Kidney (tissue), 14 donors: Measurements from ENCODE around the gene DYNC1I1. TPM values are rescaled to one million over a fixed set of nuclear protein-coding genes. Genes with fewer than 3 reads are reported as not detected.

Experiments
- DNase-seq, 5 donors: peaks; one replicate each; pipeline ENCODE4 v3.0.0-alpha.2; 2013 to 2020
- FAIRE-seq: peaks from 2 replicates; lab custom pipeline; 2012; peaks lifted over from hg19 to GRCh38; lab: Jason Lieb, UNC
- H3K27ac ChIP-seq, 2 donors: one replicate each; pipeline ENCODE4 v1.7.0; 2013; ENCODE audit warnings: low read depth in 2 of 2, low read length in 2 of 2, inconsistent platforms in 1 of 2
- H3K27me3 ChIP-seq: one replicate; pipeline ENCODE4 v1.7.1; 2013; ENCODE audit warnings: low read length, inconsistent platforms; ENCODE audit not compliant: control insufficient read depth, insufficient read depth
- H3K36me3 ChIP-seq, 3 donors: one replicate each; pipeline versions ENCODE4 v1.7.0 to v1.7.1; 2013; ENCODE audit warnings: low read length in 3 of 3, control low read depth in 1 of 3, inconsistent platforms in 1 of 3; ENCODE audit not compliant: insufficient read depth in 3 of 3, control insufficient read depth in 2 of 3
- H3K4me1 ChIP-seq, 3 donors: one replicate each; pipeline versions ENCODE4 v1.7.0 to v1.7.1; 2013; ENCODE audit warnings: low read length in 3 of 3, inconsistent platforms in 1 of 3, low read depth in 1 of 3; ENCODE audit not compliant: control insufficient read depth in 2 of 3, insufficient read depth in 2 of 3
- H3K4me3 ChIP-seq, 3 donors: one replicate each; pipeline versions ENCODE4 v1.7.0 to v1.8.1; 2013; ENCODE audit warnings: low read length in 3 of 3, control low read depth in 1 of 3, inconsistent platforms in 1 of 3
- H3K9ac ChIP-seq, 3 donors: one replicate each; pipeline versions ENCODE4 v1.7.0 to v1.7.1; 2013; ENCODE audit warnings: low read length in 3 of 3, control low read depth in 1 of 3, inconsistent platforms in 1 of 3
- H3K9me3 ChIP-seq, 3 donors: one replicate each; pipeline versions ENCODE4 v1.7.0 to v1.7.1; 2013; ENCODE audit warnings: low read length in 3 of 3, control low read depth in 1 of 3, inconsistent platforms in 1 of 3; ENCODE audit not compliant: control insufficient read depth in 2 of 3, insufficient read depth in 1 of 3
- CTCF ChIP-seq: IDR thresholded peaks from 3 replicates; pipeline ENCODE4 v1.5.1; 2012; ENCODE audit warnings: mild to moderate bottlenecking, moderate library complexity, borderline replicate concordance; ENCODE audit not compliant: insufficient read depth; ENCODE audit errors: extremely low read depth
- intact Hi-C: fragments of 100-400 bp; cut with DNase I; formaldehyde crosslinking; loops from one replicate; pipeline ENCODE4 v1.11.1; 2022
- polyA plus RNA-seq: library from polyadenylated mRNA; stranded (reverse); fragments of 350-450 nt; fragmentation: Illumina TruSeq; extraction: RNeasy Lipid Tissue Mini Kit (QIAGEN cat#74804); gene quantifications from one replicate; pipeline ENCODE4 v1.2.3, GENCODE V29; 2014; ENCODE audit warnings: low read depth, low replicate concordance; ENCODE audit not compliant: insufficient read depth
- total RNA-seq: library from RNA; stranded (reverse); fragmentation: NEBNext Ultra II Directional; extraction: Animal tissue kit (Norgen Biotek cat#: 25700); gene quantifications from one replicate; pipeline ENCODE4 v1.2.1, GENCODE V29; 2021
- donor health status: control.
- donor health status: control.
- donor health status: control.
- donor health status: control.
- donor health status: control.
- donor health status: DM: yes; HTN: yes; CAD: no.
- donor health status: Normal renal cell carcinoma (clear cell type).

The DYNC1I1 gene
- total and polyA plus RNA-seq, 2 donors from 2014 or later = 2.3 to 2.6 TPM

GRCh38 chr7:95749044-95749443, 23.3 kb upstream of the DYNC1I1 start:
- Histone ChIP-seq H3K27ac (no peak overlapping the region), H3K36me3 (no peaks in the 10 kb centered on the region), H3K4me3 (no peak overlapping the region), H3K9ac (no peak overlapping the region), H3K9me3 (no peaks in the 10 kb centered on the region), H3K4me1 (no peaks in the 10 kb centered on the region), H3K27me3 (no peaks in the 10 kb centered on the region)
- FAIRE-seq (no peak), DNase-seq (no peak)
- intact Hi-C loops = no loop called here
- TF ChIP-seq CTCF = no peak

GRCh38 chr7:95749515-95749914, 22.8 kb upstream of the DYNC1I1 start:
- peaks cover 0 to under 1% (median 0%) of the 10 kb centered on the region in 3 donors for H3K9me3 ChIP-seq
- H3K9ac ChIP-seq = no peak overlapping the region
- intact Hi-C loops = no loop called here

GRCh38 chr7:95753440-95753839, 18.9 kb upstream of the DYNC1I1 start:
- H3K4me1 ChIP-seq = no peaks in the 10 kb centered on the region
- FAIRE-seq = no peak
- no peaks in the 10 kb centered on the region for H3K27me3 ChIP-seq
- H3K27ac ChIP-seq = no peak overlapping the region
- intact Hi-C loops = no loop called here
- no peak overlapping the region for H3K9ac ChIP-seq
- TF ChIP-seq CTCF = no peak
- no peaks in the 10 kb centered on the region for H3K36me3 ChIP-seq
- peaks cover 0 to 2% (median 0%) of the 10 kb centered on the region in 3 donors for H3K9me3 ChIP-seq
- H3K4me3 ChIP-seq = no peak overlapping the region
- no peak for DNase-seq

More at GRCh38 chr7:95749515-95749914, 22.8 kb upstream of the DYNC1I1 start:
- Histone ChIP-seq H3K27me3 (no peaks in the 10 kb centered on the region), H3K4me3 (no peak overlapping the region), H3K4me1 (no peaks in the 10 kb centered on the region), H3K27ac (no peak overlapping the region), H3K36me3 (no peaks in the 10 kb centered on the region)
- DNase-seq (no peak), FAIRE-seq (no peak)
- TF ChIP-seq CTCF = no peak
